MM.1S (cell line): Measurements from ENCODE around the gene SMC5.
"Not testable (repeated sequence)": the region's sequence is repeated elsewhere in the genome, so short reads cannot be mapped to it uniquely, and the experiment has no call there.

ENCODE experiments used
- EZH2 ChIP-seq: fragments of 300-600 bp; sonication (generic); optimal IDR thresholded peaks from 2 replicates; pipeline ENCODE3; 2017; ENCODE audit warnings: low read depth, mild to moderate bottlenecking, antibody characterized with exemption, low read length, mixed read lengths
- EZH2phosphoT487 ChIP-seq: fragments of 300-600 bp; sonication (generic); IDR thresholded peaks from 2 replicates; pipeline ENCODE4 v1.6.1; 2018; ENCODE audit warnings: antibody characterized with exemption, low read length
- TF ChIP-seq, protein P1 (sequence below): fragments of 300-600 bp; sonication (generic); IDR thresholded peaks from 2 replicates; pipeline ENCODE4 v1.5.1; 2016; ENCODE audit warnings: antibody characterized with exemption, low read length, mixed read lengths

DNA sequence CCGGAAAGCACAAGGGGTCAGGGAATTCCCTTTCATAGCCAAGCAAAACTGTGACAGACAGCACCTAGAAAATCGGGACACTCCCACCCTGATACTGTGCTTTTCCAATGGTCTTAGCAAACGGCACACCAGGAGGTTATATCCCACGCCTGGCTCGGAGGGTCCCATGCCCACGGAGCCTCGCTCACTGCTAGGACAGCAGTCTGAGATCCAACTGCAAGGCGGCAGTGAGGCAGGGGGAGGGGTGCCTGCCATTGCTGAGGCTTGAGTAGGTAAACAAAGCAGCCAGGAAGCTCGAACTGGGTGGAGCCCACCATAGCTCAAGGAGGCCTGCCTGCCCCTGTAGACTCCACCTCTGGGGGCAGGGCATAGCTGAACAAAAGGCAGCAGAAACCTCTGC lies 24.6 kb upstream of the SMC5 start:
- TF ChIP-seq, protein P1, sequence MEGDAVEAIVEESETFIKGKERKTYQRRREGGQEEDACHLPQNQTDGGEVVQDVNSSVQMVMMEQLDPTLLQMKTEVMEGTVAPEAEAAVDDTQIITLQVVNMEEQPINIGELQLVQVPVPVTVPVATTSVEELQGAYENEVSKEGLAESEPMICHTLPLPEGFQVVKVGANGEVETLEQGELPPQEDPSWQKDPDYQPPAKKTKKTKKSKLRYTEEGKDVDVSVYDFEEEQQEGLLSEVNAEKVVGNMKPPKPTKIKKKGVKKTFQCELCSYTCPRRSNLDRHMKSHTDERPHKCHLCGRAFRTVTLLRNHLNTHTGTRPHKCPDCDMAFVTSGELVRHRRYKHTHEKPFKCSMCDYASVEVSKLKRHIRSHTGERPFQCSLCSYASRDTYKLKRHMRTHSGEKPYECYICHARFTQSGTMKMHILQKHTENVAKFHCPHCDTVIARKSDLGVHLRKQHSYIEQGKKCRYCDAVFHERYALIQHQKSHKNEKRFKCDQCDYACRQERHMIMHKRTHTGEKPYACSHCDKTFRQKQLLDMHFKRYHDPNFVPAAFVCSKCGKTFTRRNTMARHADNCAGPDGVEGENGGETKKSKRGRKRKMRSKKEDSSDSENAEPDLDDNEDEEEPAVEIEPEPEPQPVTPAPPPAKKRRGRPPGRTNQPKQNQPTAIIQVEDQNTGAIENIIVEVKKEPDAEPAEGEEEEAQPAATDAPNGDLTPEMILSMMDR, result not testable (repeated sequence)
- not testable (repeated sequence) for TF ChIP-seq EZH2phosphoT487, EZH2
